AML-193 (cell line): ENCODE results near the gene LRRC61.
"Not testable (repeated sequence)": the region's sequence is repeated elsewhere in the genome, so short reads cannot be mapped to it uniquely, and the experiment has no call there.

Experiments used
- DNase-seq, 2 experiments: peaks; one replicate each; lab custom pipeline; 2025; lab: John Stamatoyannopoulos, UW

The LRRC61 gene, protein sequence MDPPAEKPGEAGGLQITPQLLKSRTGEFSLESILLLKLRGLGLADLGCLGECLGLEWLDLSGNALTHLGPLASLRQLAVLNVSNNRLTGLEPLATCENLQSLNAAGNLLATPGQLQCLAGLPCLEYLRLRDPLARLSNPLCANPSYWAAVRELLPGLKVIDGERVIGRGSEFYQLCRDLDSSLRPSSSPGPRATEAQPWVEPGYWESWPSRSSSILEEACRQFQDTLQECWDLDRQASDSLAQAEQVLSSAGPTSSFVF

DNA sequence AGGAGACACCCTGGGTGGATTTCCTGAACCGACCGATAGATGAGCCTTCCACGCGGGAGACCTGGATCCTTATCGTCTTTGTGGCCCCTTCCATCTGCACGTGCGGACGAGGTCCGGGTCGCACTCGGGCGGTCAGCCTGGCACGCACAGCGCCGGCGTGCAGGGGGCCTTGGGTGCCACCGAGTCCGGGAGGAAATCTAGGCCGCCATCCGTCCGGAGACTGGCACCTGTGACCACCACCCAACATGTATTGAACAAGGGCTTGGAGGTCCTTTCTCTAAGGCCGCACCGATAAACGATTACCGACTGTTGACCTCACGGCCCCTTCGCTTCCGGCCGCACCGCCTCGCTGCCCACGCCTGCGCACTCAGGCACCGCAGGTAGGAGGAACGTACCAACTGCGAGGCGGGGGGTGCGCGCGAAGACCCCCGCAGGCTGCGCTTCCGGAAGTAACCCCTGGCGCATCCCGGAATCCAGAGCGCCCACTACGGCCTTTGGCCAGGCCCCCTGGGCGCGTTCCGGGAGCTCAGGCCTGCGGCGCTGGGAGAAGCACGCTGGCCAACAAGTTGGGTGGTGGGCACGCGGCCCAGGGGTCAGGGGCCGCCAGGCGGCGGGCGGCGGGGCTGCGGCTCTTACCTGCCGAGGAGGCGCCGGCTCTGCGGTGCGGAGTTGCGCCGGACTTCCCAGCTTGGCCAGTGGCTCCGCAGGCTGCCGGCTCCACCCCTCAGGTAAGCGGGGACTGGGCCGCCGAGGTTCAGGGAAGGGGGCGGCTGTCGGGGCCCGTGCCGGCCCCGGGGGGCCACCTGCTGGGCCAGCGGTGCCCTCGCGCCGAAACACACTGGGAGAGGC lies at the start of gene LRRC61, which contains the start of gene ACTR3C:
LRRC61 (plus strand) TSS at position 523 of the 849 bp plus-strand sequence. CDS start 13,507 bp downstream, outside the sequence.
ACTR3C (minus strand) TSS at position 713 of the 849 bp plus-strand sequence. CDS start 28,249 bp downstream, outside the sequence.
- DNase-seq: peak; percentile 21 to 37

DNA sequence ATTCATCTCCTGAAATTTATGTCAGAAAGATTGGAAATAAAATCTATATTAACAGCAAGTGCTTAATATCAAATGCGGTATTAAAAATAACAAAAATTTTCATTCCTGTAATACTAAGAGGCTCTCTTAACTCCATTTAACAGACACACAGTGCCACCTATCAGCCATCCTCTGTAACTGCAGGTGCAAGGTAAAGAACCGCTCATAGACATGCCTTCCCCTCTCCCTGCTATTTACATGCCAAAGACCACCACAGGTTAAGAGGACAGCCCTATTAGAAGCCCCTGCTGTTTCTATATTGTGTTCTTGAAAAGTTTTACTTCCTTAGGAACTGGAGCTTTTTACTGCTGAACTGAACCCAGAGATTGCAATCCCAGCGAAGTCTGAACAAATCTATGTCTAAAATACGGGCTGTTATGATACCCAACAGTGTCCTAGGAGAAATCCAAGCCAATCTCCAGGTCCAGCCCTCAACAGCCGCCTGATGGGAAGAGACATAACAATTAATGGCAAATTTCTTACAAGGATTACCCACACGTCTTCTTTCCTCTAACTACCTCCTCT lies 46.9 kb upstream of the LRRC61 start:
- DNase-seq: peak; percentile 2 to 20

DNA sequence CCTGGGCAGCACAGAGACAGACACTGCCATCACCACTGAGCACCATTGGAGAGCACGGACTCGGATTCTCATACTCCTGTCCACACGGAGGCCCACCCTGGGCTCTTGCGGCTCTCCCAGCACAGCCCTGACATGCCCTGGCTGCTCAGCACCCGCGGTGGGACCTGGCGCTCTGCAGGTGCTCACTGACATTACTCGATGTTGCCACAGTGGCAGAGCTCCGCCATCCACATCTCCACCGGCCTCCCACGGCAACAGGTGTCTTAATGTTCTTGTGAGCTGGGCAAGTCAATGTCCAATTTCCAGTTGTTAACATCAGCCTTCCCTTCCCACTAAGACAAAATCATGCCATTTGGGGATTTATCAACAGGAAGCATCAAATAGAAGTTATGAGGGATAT lies 44.8 kb upstream of the LRRC61 start:
- not testable (repeated sequence) for DNase-seq

DNA sequence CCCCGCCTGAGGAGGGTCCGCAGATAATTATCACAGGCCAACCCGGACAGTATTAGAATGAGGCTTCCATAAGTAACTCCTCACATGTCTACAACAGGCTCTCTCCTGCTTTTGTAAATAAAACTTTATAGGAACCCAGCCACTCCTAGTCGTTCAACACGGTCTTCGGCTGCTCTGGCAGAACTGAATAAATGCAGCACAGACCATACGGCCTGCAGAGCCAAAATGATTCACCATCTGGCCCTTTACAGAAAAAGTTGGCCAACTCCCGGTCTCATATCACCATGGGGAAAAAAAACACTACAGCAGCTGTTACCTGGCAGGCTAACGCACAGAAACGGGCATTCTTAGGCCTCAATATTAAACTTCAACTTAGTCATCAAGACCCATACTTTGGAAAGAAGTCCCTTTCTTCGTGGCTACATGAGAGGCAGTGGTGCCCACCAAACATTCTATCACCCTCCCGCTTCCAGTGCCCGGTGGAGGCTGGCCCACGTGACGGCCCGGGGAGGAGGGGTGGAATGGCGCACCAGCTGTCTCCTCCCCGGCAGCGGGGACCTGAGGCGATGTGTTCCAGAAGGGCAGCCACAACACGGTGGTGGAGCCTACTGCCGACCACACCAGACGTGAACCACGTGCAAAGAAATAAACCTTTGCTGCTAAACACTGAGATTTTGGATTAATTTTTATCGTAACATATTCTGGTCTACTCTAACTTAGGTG lies 41.3 kb upstream of the LRRC61 start:
- not testable (repeated sequence) for DNase-seq

DNA sequence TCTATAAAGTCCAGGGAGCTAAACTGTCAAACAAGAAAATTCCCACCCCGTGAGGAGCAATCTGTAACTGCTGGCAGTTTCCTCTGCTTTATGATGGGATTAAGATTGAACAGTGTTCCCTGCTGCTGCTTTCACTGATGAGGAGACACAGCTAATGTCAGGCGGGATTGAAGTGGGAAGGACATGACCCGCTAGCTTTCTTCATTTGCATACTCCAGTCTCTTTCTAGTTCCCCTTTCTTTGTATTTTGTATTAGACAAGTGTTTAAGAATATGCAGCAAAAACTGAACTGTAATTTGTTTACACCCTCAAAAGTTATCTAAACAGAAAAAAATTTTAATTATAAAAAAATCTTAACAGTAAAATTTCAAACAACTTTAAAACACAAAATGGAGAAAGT lies 40.0 kb upstream of the LRRC61 start:
- not testable (repeated sequence) for DNase-seq

DNA sequence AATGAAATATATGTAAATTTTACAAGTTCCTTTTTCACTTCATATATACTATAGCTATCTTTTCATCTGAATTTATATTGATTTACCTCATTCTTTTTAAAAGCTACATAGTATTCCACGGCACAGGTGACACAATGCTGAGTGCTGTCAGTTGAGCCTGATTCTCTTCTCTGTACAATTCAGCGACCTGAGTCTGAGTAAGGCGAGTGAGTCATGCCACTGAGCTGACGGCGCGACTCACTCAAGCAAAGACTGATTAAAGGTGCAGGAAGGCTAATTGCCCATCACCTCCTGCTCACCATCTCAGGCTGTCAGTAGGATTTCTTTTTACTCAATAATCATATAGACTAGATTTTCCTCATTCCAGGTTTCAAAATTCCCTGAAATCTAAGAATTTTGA lies 39.5 kb upstream of the LRRC61 start:
- not testable (repeated sequence) for DNase-seq

DNA sequence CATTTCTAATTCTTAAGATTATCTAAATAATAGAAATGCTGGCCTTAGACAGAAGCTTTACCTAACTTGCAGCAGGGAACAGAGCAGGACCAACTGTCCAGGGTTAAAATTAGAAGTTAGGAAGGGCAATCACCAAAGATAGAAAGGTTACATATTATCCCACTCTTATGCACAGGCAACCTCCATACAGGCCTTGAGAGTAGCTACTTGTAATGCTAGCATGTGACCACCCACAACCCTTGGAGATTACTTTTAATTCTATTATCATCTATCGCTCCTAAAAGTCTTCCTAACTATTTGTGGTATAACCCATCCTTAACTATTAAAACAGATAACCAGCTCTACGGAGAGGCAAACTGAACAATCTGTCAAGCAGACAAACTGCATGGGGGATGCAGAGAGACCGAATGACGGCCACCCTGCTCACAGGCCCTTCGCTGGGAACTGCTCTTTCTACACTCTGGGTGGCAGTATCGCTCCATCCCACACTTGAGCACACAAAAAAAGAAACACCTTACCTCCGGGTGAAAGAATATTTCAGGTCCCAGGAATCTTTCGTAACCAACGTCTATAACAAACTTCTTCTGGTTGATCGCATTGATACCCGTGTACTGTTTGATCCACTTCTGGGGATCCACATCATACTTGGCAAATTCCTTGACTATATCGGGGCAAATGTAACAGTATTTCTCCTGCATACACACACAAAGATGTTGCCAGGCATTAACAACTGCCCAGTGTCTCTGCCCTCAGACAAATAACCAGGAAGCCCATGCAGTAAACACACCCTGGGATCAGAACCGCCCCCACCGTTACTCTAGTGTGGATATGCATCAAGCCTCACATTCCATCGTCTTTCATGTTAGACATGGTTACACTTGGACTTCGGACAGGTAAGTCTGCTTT lies 37.1 kb upstream of the LRRC61 start:
- peak; percentile 4 to 6 for DNase-seq

DNA sequence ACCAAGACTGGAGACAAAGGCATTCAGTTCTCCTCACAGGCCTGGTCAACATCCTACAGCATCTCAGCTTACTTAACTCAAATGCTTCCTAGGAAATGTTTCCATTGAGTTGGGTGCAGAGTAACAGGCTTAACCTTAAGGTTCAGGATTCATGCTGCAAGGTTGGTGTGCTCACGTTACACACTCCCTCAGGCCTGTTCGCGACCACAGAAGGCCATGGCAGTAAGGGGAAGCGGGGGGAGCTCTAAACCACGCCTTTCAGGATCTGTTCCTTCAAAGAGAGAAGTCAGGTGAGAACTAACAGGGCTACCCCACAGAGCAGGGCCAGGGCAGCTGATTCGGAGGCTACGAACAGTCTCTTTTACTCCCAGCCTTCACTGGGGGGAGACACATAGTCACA lies 35.3 kb upstream of the LRRC61 start:
- not testable (repeated sequence) for DNase-seq

DNA sequence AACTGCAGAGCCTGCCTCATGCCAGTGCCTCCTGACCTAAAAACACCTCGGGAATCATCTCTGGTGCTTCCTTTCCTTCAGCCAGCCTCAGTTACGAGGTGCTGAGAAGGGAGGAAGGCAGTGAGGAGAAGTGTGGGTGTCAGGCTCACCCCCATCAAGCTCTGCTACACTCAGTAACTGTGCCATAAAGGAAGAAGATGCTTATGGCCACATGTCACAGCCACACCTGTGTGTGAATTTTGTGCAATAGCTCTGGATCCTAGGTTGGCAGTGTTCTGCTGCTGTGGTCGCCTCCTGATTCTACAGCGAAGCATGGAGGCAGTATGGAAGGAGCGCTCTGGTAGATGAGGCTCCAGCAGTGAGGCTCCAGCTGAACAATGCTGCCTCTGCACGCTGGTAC lies 34.3 kb upstream of the LRRC61 start:
- DNase-seq: not testable (repeated sequence)

DNA sequence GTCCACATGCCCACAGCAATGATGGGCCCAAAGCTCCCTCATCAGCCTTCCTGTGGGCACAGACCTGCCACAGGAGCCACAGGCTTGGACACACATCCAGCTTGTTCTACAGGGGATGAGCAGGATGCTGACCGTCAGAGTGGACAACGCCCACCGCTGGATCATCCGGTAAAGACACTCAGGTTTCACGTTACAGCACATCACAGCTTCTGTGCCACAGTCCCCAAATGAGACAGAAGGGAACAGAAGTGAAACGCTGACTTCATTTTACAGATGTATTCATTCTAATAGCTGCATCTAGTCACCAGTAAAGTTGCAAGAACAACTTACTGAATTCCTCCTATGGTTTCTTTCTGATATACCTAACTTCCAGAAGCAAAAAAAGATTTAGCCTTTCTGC lies 32.8 kb upstream of the LRRC61 start:
- DNase-seq: not testable (repeated sequence)

DNA sequence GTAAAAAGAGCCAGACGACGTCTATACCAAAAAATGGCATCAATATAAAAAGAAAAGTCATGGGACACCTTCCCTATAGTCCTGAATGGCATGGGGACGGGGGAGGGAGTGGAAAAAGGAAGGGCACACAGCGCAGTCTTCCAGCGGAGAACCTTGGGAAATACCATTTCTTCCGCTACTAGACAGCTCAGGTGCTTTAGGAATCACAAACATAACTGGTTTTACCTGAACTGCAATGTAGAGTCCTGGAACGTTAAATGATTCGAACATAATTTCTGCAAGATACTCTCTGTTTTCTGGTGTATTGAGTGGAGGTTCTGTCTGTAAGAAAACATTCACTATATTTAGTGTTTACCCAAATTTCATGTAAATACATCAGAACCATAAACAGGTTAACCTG lies 28.1 kb upstream of the LRRC61 start:
- not testable (repeated sequence) for DNase-seq

DNA sequence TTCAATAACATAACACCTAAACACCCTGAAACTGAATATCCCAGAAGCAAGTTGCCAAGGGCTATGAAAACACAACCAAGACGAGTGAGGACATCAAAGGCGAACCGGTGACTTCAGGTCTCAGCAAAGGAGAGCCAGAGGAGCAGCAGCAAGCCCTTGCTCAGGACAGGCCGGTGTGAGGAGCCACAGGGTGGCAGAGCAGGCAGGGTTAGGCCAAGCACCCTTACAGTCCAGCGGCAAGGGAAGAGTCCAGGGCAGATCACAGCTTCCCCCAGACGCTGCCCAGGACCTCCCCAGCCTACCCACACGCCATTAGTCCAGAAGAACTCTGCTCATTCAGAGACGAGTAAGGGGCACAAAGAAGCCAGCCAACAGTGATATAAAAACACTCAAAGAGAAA lies 27.5 kb upstream of the LRRC61 start:
- not testable (repeated sequence) for DNase-seq

DNA sequence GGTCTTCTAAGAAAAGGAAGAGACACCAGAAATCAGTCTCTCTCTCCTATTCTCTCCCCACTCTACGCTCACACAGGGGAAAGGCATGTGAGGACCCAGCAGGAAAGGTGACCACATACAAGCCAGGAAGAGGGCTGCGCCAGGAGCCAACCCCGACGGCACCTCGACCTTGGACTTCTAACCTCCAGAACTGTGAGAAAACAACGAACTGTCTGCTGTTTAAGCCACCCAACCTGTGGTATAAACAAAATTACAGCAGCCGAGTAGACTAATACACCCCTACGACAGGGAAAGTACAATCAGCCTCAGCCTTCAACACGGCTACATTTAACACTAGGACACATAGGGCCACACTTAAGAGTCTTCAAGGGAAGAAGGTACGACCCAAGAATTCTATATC lies 26.4 kb upstream of the LRRC61 start:
- not testable (repeated sequence) for DNase-seq

DNA sequence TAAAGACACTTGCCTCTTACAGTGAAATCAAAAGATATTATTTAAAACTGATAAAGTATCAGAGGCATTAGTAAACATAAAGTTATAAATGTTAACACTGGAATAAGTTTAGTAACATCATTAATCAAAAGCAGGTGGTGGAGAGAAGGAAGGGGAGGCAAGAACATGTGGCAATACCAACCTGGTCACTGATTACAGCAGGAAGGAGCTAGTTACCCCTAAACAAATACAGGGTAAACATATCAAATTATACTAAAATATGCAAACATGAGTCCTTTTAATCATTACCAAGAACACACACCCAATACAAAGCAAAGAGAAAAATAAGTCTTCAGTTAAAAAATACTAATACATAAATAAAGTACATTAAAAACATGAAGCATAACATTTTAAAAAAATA lies 25.2 kb upstream of the LRRC61 start:
- not testable (repeated sequence) for DNase-seq

DNA sequence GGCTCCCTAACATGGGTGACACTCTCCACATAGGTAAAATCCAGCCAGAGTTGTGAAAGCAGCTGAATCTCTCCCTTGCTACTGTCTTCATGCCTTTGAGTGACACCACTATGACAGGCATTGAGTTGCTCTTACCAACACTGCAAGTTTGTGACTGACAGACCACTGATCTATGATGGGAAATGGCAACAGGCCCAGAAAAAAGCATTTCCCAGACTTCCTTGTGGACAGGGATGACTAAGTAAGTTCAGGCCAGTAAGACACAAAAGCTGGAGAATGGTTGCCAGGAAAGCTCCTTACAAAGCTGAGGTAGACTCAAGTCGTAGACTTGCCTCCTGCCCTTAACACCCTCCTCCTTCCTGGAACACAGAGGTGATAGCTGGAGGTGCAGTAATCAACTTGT lies 20.2 kb upstream of the LRRC61 start:
- not testable (repeated sequence) for DNase-seq

DNA sequence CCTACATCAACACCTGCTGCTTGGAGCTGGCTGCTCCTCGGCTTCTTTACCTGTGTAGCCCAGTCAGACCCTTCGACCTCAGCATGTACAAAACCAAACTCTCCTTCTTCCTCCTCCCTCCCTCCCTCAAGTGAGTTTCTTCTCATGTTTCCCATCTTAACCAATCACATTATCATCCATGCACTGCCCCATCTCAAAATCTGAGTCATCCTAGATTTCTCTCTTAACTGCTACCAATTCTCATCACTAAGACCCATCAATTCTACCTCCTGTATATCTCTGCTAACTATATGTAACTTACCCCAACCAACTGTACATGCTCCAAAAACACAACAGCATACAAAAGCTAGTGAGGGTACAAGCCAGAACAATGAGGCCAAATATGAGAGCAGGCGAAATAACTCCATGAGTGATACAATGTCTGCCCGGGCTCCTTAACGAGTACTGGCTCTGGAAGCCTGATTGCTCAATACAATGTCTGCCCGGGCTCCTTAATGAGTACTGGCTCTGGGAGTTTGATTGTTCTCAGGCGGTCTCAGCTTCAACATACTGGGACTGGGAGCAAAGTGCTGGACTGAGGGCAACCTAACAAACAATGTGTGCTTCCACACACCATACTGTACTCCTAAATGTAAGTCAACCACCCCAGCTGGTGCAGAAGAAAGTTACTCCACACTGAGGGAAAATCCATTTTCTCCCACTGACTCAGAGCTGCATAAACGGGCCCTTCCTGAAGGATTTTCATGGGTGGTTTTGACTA lies 18.5 kb upstream of the LRRC61 start:
- DNase-seq: not testable (repeated sequence)

DNA sequence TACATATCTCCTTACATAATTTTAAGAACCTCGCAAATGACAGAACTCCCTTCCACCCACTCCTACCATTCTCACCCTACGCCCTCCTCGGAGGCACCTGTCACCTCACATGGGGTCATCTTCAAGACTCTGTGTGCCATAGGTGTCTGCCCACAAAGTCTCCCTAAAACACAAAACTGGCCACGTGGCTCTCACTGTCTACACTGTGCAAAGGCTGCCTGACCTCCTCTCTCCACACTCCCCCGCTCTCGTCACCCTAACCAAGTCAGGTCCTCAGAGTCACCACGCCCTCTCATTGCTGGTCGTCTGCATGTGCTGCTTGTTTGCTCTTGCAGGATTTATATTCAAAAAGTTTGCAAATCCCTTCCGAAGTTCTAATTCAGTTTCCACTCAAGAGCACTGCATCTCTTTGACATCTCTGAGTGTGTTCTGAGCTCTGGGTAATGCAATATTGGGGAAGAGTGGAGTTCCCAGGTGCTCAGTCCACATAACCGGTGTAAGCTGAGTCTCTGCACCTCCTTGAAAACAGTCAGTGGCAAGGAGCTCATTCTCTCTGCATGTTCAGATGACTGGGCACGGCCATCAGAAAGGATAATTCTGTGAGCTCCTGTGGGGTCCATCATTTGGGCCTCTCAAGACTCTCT lies 17.8 kb upstream of the LRRC61 start:
- not testable (repeated sequence) for DNase-seq

DNA sequence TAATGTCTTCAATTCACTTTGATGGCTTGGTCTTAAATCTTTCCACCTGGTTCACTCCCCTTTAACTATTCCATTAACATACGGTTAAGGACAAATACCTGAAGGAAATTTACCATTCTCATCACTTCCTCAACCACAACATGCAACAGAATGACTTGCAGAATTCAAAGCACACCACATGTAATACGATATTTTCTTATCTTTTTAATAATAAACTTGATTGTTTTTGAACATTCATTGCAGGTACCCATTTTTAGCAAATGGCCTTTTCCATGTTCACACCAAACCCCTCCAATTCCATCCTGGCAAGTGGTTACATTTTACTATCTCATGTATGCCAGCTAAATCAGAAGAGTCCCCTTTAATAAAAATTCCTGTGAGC lies 17.3 kb upstream of the LRRC61 start:
- DNase-seq: not testable (repeated sequence)

DNA sequence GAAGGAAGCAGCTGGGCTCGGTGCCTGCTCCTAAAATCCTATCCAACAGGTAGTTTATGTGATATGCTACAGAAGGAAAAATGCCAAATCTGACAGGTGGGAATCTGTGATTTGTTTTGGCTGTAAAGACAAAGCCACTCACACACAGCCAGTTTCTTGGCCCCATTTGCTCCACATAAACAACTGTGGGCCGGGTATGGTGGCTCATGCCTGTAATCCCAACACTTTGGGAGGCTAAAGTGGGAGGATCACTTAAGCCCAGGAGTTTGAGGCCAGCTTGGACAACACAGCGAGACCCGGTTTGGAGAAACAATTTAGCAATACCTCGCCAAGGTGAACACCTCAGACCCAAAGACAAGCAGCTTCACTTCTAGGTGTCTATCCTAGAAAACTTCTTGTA lies 16.8 kb upstream of the LRRC61 start:
- DNase-seq: not testable (repeated sequence)

DNA sequence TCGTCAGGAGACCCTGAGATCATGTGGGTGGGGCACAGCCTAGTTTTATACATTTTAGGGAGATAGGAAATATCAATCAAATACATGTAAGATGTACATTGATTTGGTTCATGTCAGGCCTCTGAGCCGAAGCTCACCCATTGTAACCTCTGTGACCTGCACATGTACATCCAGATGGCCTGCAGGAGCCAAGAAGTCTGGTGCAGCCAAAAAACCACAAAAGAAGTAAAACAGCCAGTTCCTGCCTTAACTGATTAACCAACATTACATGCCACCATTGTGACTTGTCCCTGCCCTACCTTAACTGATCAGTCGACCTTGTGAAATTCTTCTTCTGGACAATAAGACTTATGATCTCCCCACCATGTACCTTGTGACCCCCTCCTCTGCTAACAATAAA lies 16.0 kb upstream of the LRRC61 start:
- DNase-seq: no peak
